ENCODE results near the gene IFFO2.
"Not testable (repeated sequence)": the region's sequence is repeated elsewhere in the genome, so short reads cannot be mapped to it uniquely, and the experiment has no call there.

IFFO2 gene

GRCh38 chr1:18874600-18874999, 81.9 kb downstream of the IFFO2 start:
- DNase-seq (ENCODE audit: low spot score) = no peak

GRCh38 chr1:18874036-18874435, 82.4 kb downstream of the IFFO2 start:
- no peak for DNase-seq (ENCODE audit: low spot score)

- DNase-seq (ENCODE audit: low spot score) = no peak
These were observed 84.3 kb downstream of the IFFO2 start for GRCh38 chr1:18872071-18872611.

GRCh38 chr1:18871401-18872070, 84.9 kb downstream of the IFFO2 start:
- no peak for DNase-seq (ENCODE audit: low spot score)

- no peak for DNase-seq (ENCODE audit: low spot score)
These were observed 85.5 kb downstream of the IFFO2 start for GRCh38 chr1:18870957-18871356.

- DNase-seq (ENCODE audit: low spot score) = not testable (repeated sequence)
These were observed 85.9 kb downstream of the IFFO2 start for GRCh38 chr1:18870595-18870865.

- no peak for DNase-seq (ENCODE audit: low spot score)
These were observed 86.5 kb downstream of the IFFO2 start for GRCh38 chr1:18869847-18870594.

- DNase-seq (ENCODE audit: low spot score) = no peak
These were observed 87.6 kb downstream of the IFFO2 start for GRCh38 chr1:18868801-18869424.

- DNase-seq (ENCODE audit: low spot score) = no peak
These were observed 88.1 kb downstream of the IFFO2 start for GRCh38 chr1:18868354-18868753.

GRCh38 chr1:18866846-18867245, 89.6 kb downstream of the IFFO2 start:
- no peak for DNase-seq (ENCODE audit: low spot score)

- DNase-seq (ENCODE audit: low spot score) = no peak
These were observed 90.2 kb downstream of the IFFO2 start for GRCh38 chr1:18866314-18866713.

- DNase-seq (ENCODE audit: low spot score) = no peak
These were observed 91.3 kb downstream of the IFFO2 start for GRCh38 chr1:18865176-18865575.

- DNase-seq (ENCODE audit: low spot score) = no peak
These were observed 94.9 kb downstream of the IFFO2 start for GRCh38 chr1:18861590-18861989.

GRCh38 chr1:18861082-18861481, 95.4 kb downstream of the IFFO2 start:
- no peak for DNase-seq (ENCODE audit: low spot score)

- no peak for DNase-seq (ENCODE audit: low spot score)
These were observed 96.9 kb downstream of the IFFO2 start, which contains the start of gene TAS1R2 for GRCh38 chr1:18859560-18859959. Gene TAS1R2, minus strand, starts transcription at chr1:18859660. Its CDS starts 0 bp downstream, at chr1:18859660.

GRCh38 chr1:18858070-18858688, 98.3 kb downstream of the IFFO2 start:
- no peak for DNase-seq (ENCODE audit: low spot score)

GRCh38 chr1:18856435-18856834, 100.0 kb downstream of the IFFO2 start:
- DNase-seq (ENCODE audit: low spot score) = no peak

GRCh38 chr1:18855573-18855972, 100.9 kb downstream of the IFFO2 start:
- DNase-seq (ENCODE audit: low spot score) = no peak

- no peak for DNase-seq (ENCODE audit: low spot score)
These were observed 102.0 kb downstream of the IFFO2 start for GRCh38 chr1:18854331-18855025.

All from RKO (cell line).